HG02981 (cell line): Measurements from ENCODE around the gene NKAIN4.
"Not testable (repeated sequence)": the region's sequence is repeated elsewhere in the genome, so short reads cannot be mapped to it uniquely, and the experiment has no call there.

Experiments used
- ATAC-seq: cut with Tn5 transposase; IDR thresholded peaks from one replicate; pipeline ENCODE4 v1.9.1; 2021; ENCODE audit warnings: mild to moderate bottlenecking, moderate library complexity; ENCODE audit not compliant: unreplicated experiment

The NKAIN4 gene

GRCh38 chr20:63238514-63239125, 15.6 kb downstream of the NKAIN4 start:
- ATAC-seq, result no peak

- no peak for ATAC-seq
Measured at GRCh38 chr20:63238031-63238430, 16.2 kb downstream of the NKAIN4 start.

- ATAC-seq, result no peak
Measured at GRCh38 chr20:63236116-63236837, 18.0 kb downstream of the NKAIN4 start.

GRCh38 chr20:63235399-63235983, 18.8 kb downstream of the NKAIN4 start, which contains the start of gene BIRC7:
Gene BIRC7, plus strand, starts transcription at chr20:63235905. Its CDS starts 192 bp downstream, at chr20:63236097.
- no peak for ATAC-seq

DNA sequence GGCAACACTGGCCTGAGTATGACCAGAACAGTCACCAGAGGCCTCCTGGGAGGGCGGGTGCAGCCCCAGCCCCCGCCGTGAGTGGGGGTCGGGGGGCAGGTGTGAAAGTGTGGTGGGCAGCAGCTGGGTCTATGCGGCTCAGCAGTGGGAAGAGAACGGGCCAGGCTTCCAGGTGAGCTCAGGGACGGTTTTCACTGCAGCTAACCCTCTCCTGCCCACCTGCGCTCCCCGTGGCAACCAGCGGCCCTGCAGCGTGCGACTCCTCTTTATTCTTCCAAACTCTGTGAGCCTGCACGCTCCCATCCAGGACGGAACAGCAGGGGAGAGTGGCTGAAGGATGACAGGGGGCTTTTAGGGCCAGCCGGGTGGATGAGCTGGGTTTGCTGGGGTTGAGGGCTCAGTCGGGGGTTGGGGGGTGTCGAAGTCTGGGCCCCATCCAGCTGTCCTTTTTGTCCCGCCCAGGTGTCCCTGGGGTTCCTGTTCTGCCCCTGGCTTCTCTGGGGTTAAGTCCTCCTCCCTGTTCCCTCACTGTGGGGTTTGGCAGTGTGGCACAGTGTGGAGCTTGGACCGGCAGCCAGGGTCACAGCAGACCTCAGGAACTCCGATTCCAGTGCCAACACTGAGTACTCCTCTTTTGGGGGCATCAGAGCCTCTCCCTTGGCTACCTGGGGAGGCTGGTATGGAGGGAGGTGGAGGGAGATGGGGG, 19.4 kb downstream of the NKAIN4 start:
- ATAC-seq, result no peak

- ATAC-seq, result no peak
Measured at GRCh38 chr20:63233924-63234323, 20.3 kb downstream of the NKAIN4 start.

DNA sequence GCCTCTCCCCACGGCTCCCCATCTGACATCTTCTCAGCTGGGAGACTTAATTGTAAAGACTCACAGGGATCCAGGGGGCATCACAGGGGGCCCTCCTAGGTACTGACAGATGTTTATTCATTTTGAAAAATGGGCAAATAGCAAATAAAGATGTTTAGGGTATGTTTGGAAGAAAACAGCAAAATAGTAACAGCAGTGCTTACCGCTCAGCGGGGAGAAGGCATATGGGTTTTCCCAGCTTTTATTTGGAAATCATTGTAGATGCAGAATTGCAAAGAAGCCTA, 21.3 kb downstream of the NKAIN4 start:
- no peak for ATAC-seq

- ATAC-seq, result no peak
Measured at GRCh38 chr20:63232235-63233060, 21.8 kb downstream of the NKAIN4 start.

GRCh38 chr20:63230800-63231268, 23.4 kb downstream of the NKAIN4 start:
- ATAC-seq, result no peak

DNA sequence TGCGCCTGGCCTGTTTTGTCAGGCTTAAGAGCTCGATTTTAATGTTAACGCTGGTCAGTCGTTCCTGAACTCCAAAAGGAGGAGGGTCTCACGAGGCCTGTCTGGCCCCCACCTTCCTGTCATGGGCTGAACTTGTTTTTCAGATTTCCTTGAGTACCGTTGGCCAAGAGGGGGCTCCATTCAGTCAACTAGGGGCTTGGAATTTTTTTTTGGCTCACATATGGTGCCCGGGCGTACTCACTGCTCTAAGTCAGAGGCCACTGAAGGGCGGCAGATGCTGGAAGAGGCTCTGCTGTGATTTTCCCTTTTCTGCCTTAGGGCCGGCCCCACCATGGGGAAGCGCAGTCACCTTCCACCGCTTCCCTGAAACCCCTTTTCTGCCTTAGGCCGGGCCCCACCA, 25.5 kb downstream of the NKAIN4 start:
- ATAC-seq, result no peak

DNA sequence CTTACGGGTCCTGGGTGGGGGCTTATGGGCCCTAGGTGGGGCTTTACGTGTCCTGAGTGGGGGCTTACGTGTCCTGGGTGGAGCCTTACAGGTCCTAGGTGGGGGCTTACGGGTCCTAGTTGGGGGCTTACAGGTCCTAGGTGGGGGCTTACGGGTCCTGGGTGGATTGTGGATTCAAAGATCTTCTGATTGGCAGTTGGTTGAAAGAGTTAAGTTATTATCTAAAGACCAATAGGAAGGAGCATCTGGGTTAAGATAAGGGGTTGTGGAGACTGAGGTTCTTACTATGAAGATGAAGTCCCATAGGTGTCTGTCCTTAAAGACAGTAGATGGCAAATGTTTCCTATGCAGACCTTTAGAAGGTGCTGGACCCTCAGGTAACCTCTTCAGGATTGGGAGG, 27.0 kb downstream of the NKAIN4 start:
- no peak for ATAC-seq

DNA sequence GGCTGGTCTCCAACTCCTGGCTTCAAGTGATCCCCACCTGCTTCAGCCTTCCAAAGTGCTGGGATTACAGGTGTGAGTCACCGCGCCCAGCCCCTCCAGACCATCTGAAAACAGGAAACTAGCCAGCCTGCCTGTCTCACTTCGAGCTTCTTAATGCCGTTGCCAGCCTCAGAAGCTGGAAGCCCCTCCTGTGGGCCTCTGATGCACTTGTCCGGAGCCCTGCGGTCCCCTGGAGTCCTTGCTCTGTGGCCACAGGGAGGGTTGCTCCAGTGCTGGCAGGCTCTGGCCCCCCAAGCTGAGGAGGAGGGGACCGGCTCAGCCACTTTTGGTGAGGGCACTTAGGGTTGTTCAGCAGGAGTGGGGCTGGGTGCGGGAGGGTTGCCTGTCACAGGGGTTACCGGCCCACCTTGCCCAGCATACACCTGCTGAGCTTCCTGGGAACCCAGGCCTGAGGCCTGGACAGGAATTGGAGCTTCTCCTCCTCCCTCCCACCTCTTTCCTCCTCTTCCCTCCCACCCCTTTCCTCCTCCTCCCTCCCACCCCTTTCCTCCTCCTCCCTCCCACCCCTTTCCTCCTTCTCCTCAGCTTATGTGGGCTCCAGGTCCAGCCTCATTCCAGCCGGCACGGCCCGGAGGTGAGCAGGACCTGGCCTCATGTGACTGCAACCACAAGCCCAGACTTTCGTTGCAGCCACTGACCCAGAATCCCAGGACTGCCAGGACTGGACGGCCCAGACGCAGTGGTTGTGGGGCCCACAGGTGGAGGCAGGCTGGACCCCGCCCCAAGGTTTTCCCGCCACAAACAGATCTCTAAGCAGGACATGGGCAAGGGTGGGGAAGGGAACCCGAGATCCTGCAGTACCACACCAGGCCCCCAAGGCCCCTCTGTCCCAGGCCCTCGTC, 28.0 kb downstream of the NKAIN4 start:
- no peak for ATAC-seq

GRCh38 chr20:63225082-63225454, 29.2 kb downstream of the NKAIN4 start:
- ATAC-seq, result no peak

- ATAC-seq, result no peak
Measured at GRCh38 chr20:63224412-63225081, 29.7 kb downstream of the NKAIN4 start.

DNA sequence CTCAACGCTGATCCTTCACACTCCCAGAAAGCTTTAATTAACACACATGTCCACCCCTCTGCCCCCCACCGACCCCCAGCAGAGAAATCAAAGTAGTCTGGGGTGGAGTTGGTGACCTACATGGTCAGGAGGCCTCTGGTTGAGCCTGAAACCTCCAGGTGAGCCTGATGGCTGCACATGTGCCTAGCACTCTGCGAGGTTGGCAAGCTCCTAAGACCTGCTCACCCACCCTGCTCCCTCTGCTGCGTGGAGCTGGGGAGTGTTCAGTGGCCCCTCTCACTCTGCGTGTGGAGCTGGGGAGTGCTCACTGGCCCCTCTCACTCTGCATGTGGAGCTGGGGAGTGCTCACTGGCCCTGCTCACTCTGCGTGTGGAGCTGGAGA, 30.4 kb downstream of the NKAIN4 start:
- ATAC-seq, result no peak

GRCh38 chr20:63223121-63223825, 31.0 kb downstream of the NKAIN4 start:
- ATAC-seq, result no peak

- no peak for ATAC-seq
Measured at GRCh38 chr20:63222541-63222940, 31.7 kb downstream of the NKAIN4 start.

- ATAC-seq, result not testable (repeated sequence)
Measured at GRCh38 chr20:63221400-63222053, 32.7 kb downstream of the NKAIN4 start.
